ENCODE data around the gene L2HGDH.

Gene L2HGDH

DNA sequence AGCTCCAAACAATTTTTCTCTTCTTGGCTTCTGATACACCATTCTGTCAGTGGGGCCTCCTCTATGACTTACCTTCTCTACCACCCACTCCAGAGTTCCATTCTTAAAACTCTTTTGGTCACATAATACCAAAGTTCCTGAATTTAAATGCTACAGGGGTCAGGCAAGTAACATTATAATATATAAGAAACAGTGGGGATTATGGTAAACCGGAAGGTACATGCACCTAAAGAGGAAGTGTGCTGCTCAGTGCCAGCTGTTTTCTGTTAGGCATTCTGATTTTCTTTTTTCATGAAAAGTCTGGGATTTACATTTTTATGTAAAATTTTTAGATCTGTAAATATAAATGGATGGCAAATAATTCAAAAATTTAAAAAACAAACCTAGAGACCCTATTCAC lies 120.5 kb downstream of the L2HGDH start:
- TF ChIP-seq CTCF (conservative IDR thresholded peaks at IDR 0.05; ENCODE audit: low read depth, low read length): no peak

More for the DNA sequence above, 120.5 kb downstream of the L2HGDH start:
- H3K27me3 ChIP-seq (ENCODE audit: insufficient read depth, low read depth): no peaks in the 10 kb centered on the region
- no peaks in the 10 kb centered on the region for H4K20me1 ChIP-seq (ENCODE audit: insufficient read depth)
- no peak overlapping the region for H2AFZ ChIP-seq (ENCODE audit: low read depth)
- H3K36me3 ChIP-seq (ENCODE audit: insufficient read depth): no peaks in the 10 kb centered on the region
- H3K4me3 ChIP-seq (IDR thresholded peaks at IDR 0.05; ENCODE audit: insufficient read depth, low read depth, low read length): no peak overlapping the region
- no peaks in the 10 kb centered on the region for H3K4me1 ChIP-seq (ENCODE audit: low read depth, poor library complexity, severe bottlenecking)
- H3K9ac ChIP-seq: no peak overlapping the region
- no peak overlapping the region for H3K27ac ChIP-seq
- no peaks in the 10 kb centered on the region for H3K79me2 ChIP-seq (ENCODE audit: insufficient read depth, low read depth)
- H3K4me2 ChIP-seq: no peak overlapping the region

Data from KMS-11 (cell line).